ENCODE measurements around the gene GNG7.
"Not testable (repeated sequence)": the region's sequence is repeated elsewhere in the genome, so short reads cannot be mapped to it uniquely, and the experiment has no call there.

GNG7 gene

DNA sequence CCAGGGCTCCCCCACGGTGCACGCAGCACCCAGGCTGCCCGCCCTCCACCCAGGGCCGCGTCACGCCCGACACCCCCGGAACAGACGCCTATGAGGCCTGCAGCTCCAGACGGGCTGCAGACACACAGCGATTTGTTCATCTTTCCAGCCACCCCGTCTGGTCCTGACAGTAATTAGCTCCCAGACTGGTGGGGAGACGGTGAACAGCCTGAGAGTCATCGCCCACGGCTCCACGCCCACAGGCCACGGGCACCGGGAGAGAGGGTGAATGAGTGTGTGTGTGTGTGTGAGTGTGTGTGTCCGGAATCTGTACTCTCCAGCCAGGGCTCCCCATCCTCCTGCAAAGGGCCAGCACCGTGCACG is 208.4 kb downstream of the GNG7 start:
- Histone ChIP-seq H3K79me2 (ENCODE audit: insufficient read depth, low read length) (no peaks in the 10 kb centered on the region), H3K36me3 (ENCODE audit: insufficient read depth, low read length) (no peaks in the 10 kb centered on the region), H3F3A (ENCODE audit: low read depth) (no peaks in the 10 kb centered on the region), H3K4me2 (ENCODE audit: low read depth, low read length, poor library complexity, severe bottlenecking) (no peak overlapping the region), H3K4me3 (ENCODE audit: low read length, poor library complexity, severe bottlenecking) (no peak overlapping the region), H2AFZ (ENCODE audit: low read length) (no peak overlapping the region), H4K20me1 (ENCODE audit: insufficient read depth, low read length, poor library complexity, severe bottlenecking) (no peaks in the 10 kb centered on the region), H3K27me3 (ENCODE audit: insufficient read depth, low read length, poor library complexity, severe bottlenecking) (no peaks in the 10 kb centered on the region), H3K4me1 (ENCODE audit: insufficient read depth, low read length, poor library complexity, severe bottlenecking) (no peaks in the 10 kb centered on the region), H3K9me2 (replicated peaks; ENCODE audit: low read depth, low read length) (no peaks in the 10 kb centered on the region), H3K9me3 (ENCODE audit: insufficient read depth, low read depth, low read length) (no peaks in the 10 kb centered on the region), H3K9ac (ENCODE audit: low read depth, low read length, poor library complexity, severe bottlenecking) (no peak overlapping the region)
- TF ChIP-seq EZH2phosphoT487 (IDR thresholded peaks at IDR 0.05; ENCODE audit: borderline replicate concordance), result no peak
- TF ChIP-seq, protein P1, sequence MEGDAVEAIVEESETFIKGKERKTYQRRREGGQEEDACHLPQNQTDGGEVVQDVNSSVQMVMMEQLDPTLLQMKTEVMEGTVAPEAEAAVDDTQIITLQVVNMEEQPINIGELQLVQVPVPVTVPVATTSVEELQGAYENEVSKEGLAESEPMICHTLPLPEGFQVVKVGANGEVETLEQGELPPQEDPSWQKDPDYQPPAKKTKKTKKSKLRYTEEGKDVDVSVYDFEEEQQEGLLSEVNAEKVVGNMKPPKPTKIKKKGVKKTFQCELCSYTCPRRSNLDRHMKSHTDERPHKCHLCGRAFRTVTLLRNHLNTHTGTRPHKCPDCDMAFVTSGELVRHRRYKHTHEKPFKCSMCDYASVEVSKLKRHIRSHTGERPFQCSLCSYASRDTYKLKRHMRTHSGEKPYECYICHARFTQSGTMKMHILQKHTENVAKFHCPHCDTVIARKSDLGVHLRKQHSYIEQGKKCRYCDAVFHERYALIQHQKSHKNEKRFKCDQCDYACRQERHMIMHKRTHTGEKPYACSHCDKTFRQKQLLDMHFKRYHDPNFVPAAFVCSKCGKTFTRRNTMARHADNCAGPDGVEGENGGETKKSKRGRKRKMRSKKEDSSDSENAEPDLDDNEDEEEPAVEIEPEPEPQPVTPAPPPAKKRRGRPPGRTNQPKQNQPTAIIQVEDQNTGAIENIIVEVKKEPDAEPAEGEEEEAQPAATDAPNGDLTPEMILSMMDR (conservative IDR thresholded peaks at IDR 0.05; ENCODE audit: low read length), result no peak

- H3K27me3 ChIP-seq (ENCODE audit: insufficient read depth, low read length, poor library complexity, severe bottlenecking); H3K9me3 ChIP-seq (ENCODE audit: insufficient read depth, low read depth, low read length); H3K9me2 ChIP-seq (replicated peaks; ENCODE audit: low read depth, low read length); H2AFZ ChIP-seq (ENCODE audit: low read length); H3F3A ChIP-seq (ENCODE audit: low read depth); H3K36me3 ChIP-seq (ENCODE audit: insufficient read depth, low read length); H3K4me1 ChIP-seq (ENCODE audit: insufficient read depth, low read length, poor library complexity, severe bottlenecking); H3K79me2 ChIP-seq (ENCODE audit: insufficient read depth, low read length); H3K9ac ChIP-seq (ENCODE audit: low read depth, low read length, poor library complexity, severe bottlenecking); H3K4me3 ChIP-seq (ENCODE audit: low read length, poor library complexity, severe bottlenecking); H4K20me1 ChIP-seq (ENCODE audit: insufficient read depth, low read length, poor library complexity, severe bottlenecking); H3K4me2 ChIP-seq (ENCODE audit: low read depth, low read length, poor library complexity, severe bottlenecking): not testable (repeated sequence)
Measured at GRCh38 chr19:2493448-2493847, 209.0 kb downstream of the GNG7 start.

GRCh38 chr19:2492870-2493269 is 209.6 kb downstream of the GNG7 start:
- Histone ChIP-seq H3K79me2 (ENCODE audit: insufficient read depth, low read length) (no peaks in the 10 kb centered on the region), H2AFZ (ENCODE audit: low read length) (no peak overlapping the region), H3K36me3 (ENCODE audit: insufficient read depth, low read length) (no peaks in the 10 kb centered on the region), H4K20me1 (ENCODE audit: insufficient read depth, low read length, poor library complexity, severe bottlenecking) (no peaks in the 10 kb centered on the region), H3K27me3 (ENCODE audit: insufficient read depth, low read length, poor library complexity, severe bottlenecking) (no peaks in the 10 kb centered on the region), H3F3A (ENCODE audit: low read depth) (no peaks in the 10 kb centered on the region), H3K9me2 (replicated peaks; ENCODE audit: low read depth, low read length) (no peaks in the 10 kb centered on the region), H3K4me3 (ENCODE audit: low read length, poor library complexity, severe bottlenecking) (no peak overlapping the region), H3K9me3 (ENCODE audit: insufficient read depth, low read depth, low read length) (no peaks in the 10 kb centered on the region), H3K4me1 (ENCODE audit: insufficient read depth, low read length, poor library complexity, severe bottlenecking) (no peaks in the 10 kb centered on the region), H3K4me2 (ENCODE audit: low read depth, low read length, poor library complexity, severe bottlenecking) (no peak overlapping the region), H3K9ac (ENCODE audit: low read depth, low read length, poor library complexity, severe bottlenecking) (no peak overlapping the region)
- no peak for TF ChIP-seq EZH2phosphoT487 (IDR thresholded peaks at IDR 0.05; ENCODE audit: borderline replicate concordance)
- TF ChIP-seq, protein P1 (conservative IDR thresholded peaks at IDR 0.05; ENCODE audit: low read length), result no peak

DNA sequence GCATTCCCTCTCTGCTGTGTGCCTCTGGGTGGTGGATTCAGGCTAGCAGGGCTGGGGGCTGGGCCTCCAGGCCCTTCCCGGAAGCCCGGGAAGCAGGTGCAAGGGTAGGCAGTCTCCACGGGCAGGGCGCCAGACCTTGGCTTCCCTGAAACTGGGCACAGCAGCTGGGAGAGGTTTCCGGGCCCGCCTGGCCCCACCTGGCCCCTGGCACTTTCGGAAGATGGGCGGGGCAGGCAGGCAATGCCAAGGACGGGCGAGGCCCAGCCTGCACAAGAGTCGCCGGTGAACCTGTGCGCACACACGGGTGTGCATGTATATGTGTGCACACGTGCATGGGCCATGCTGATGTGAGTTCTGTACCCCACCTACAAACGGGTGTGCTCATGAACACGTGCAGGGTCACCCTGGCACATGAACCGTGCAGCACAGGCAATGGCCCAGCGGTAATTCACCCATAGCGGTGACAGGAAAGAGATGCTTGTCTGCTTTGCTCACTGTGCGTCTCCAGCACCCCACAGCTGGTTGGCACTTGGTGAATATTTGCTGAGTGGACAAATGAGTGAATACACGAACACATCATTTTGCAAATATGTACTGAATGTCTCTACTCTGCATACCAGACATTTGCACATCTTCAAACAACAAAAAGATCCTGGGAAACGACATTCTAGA is 211.2 kb downstream of the GNG7 start:
- Histone ChIP-seq H3K36me3 (ENCODE audit: insufficient read depth, low read length) (no peaks in the 10 kb centered on the region), H3K27me3 (ENCODE audit: insufficient read depth, low read length, poor library complexity, severe bottlenecking) (no peaks in the 10 kb centered on the region), H3K4me1 (ENCODE audit: insufficient read depth, low read length, poor library complexity, severe bottlenecking) (no peaks in the 10 kb centered on the region), H3K4me3 (ENCODE audit: low read length, poor library complexity, severe bottlenecking) (no peak overlapping the region), H3K4me2 (ENCODE audit: low read depth, low read length, poor library complexity, severe bottlenecking) (no peak overlapping the region), H3K9me3 (ENCODE audit: insufficient read depth, low read depth, low read length) (no peaks in the 10 kb centered on the region), H4K20me1 (ENCODE audit: insufficient read depth, low read length, poor library complexity, severe bottlenecking) (no peaks in the 10 kb centered on the region), H2AFZ (ENCODE audit: low read length) (no peak overlapping the region), H3K9ac (ENCODE audit: low read depth, low read length, poor library complexity, severe bottlenecking) (no peak overlapping the region), H3K9me2 (replicated peaks; ENCODE audit: low read depth, low read length) (no peaks in the 10 kb centered on the region), H3K79me2 (ENCODE audit: insufficient read depth, low read length) (no peaks in the 10 kb centered on the region), H3F3A (ENCODE audit: low read depth) (no peaks in the 10 kb centered on the region)
- TF ChIP-seq EZH2phosphoT487 (IDR thresholded peaks at IDR 0.05; ENCODE audit: borderline replicate concordance), result no peak
- TF ChIP-seq, protein P1 (conservative IDR thresholded peaks at IDR 0.05; ENCODE audit: low read length), result no peak
